SK-N-SH treated with all-trans-retinoic acid at 6 μM for 48 hours (cell line): ENCODE measurements around the gene MCUB.
"Not testable (repeated sequence)": the region's sequence is repeated elsewhere in the genome, so short reads cannot be mapped to it uniquely, and the experiment has no call there.

Experiments used
- BACH2 ChIP-seq: fragments of 250-450 bp; sonication (Bioruptor Pico); IDR thresholded peaks from 2 replicates; pipeline ENCODE4 v1.9.0; 2021; ENCODE audit warnings: mild to moderate bottlenecking, borderline replicate concordance
- CSDC2 ChIP-seq: fragments of 250-450 bp; sonication (Bioruptor Pico); IDR thresholded peaks from 2 replicates; pipeline ENCODE4 v1.5.0; 2020; ENCODE audit warnings: mild to moderate bottlenecking, moderate library complexity
- ESRRG ChIP-seq: fragments of 250-450 bp; sonication (Bioruptor Pico); IDR thresholded peaks from 2 replicates; pipeline ENCODE4 v1.6.1; 2021; ENCODE audit warnings: mild to moderate bottlenecking
- ISL1 ChIP-seq: fragments of 250-450 bp; sonication (Bioruptor Pico); IDR thresholded peaks from 2 replicates; pipeline ENCODE4 v2.1.2; 2022; ENCODE audit warnings: mild to moderate bottlenecking, moderate library complexity
- OSR1 ChIP-seq: fragments of 250-450 bp; sonication (Bioruptor Pico); IDR thresholded peaks from 2 replicates; pipeline ENCODE4 v1.8.0; 2022; ENCODE audit warnings: moderate library complexity, mild to moderate bottlenecking, inconsistent platforms
- RARB ChIP-seq: fragments of 250-450 bp; sonication (Bioruptor Pico); IDR thresholded peaks from 2 replicates; pipeline ENCODE4 v1.8.0; 2021; ENCODE audit warnings: mild to moderate bottlenecking, moderate library complexity
- SNAI2 ChIP-seq: fragments of 250-450 bp; sonication (Bioruptor Pico); IDR thresholded peaks from 2 replicates; pipeline ENCODE4 v1.5.0; 2020; ENCODE audit warnings: mild to moderate bottlenecking, moderate library complexity
- TF ChIP-seq, protein P1 (sequence below): fragments of 250-450 bp; sonication (Bioruptor Pico); IDR thresholded peaks from 2 replicates; pipeline ENCODE4 v1.8.0; 2020; ENCODE audit warnings: mild to moderate bottlenecking, moderate library complexity, borderline replicate concordance

DNA sequence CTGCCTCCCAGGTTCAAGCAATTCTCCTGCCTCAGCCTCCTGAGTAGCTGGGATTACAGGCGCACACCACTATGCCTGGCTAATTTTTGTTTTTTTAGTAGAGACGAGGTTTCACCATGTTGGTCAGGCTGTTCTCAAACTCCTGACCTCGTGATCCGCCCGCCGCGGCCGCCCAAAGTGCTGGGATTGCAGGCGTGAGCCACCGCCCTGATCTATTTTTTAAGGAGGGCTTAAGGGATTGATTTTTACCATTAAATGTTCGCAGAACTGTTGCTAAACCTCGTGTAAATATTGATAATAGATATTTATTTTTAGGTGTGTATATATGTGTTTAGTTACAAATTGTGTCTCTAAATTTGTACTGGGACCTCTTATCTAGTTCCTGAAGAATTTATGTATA is 46.7 kb upstream of the MCUB start:
- not testable (repeated sequence) for TF ChIP-seq CSDC2 (CRISPR knock-in tag); OSR1; BACH2 (CRISPR knock-in tag); SNAI2; ISL1 (CRISPR knock-in tag); ESRRG (CRISPR knock-in tag); RARB
- TF ChIP-seq, protein P1, sequence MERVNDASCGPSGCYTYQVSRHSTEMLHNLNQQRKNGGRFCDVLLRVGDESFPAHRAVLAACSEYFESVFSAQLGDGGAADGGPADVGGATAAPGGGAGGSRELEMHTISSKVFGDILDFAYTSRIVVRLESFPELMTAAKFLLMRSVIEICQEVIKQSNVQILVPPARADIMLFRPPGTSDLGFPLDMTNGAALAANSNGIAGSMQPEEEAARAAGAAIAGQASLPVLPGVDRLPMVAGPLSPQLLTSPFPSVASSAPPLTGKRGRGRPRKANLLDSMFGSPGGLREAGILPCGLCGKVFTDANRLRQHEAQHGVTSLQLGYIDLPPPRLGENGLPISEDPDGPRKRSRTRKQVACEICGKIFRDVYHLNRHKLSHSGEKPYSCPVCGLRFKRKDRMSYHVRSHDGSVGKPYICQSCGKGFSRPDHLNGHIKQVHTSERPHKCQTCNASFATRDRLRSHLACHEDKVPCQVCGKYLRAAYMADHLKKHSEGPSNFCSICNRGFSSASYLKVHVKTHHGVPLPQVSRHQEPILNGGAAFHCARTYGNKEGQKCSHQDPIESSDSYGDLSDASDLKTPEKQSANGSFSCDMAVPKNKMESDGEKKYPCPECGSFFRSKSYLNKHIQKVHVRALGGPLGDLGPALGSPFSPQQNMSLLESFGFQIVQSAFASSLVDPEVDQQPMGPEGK (CRISPR knock-in tag) = not testable (repeated sequence)
